ENCODE results near the gene MYL3.

Gene MYL3

GRCh38 chr3:46862369-46863025 is 747 bp downstream of the MYL3 start:
- TF ChIP-seq CTCF (IDR thresholded peaks at IDR 0.05; ENCODE audit: control insufficient read depth, insufficient read depth, low read depth, low read length, missing control alignments): no peak
- DNase-seq (ENCODE audit: low read depth): no peak
- H3K4me3 ChIP-seq (ENCODE audit: control insufficient read depth, low read depth, low read length): no peak overlapping the region

- no peak overlapping the region for H3K4me3 ChIP-seq (ENCODE audit: control insufficient read depth, low read depth, low read length)
- TF ChIP-seq CTCF (IDR thresholded peaks at IDR 0.05; ENCODE audit: control insufficient read depth, insufficient read depth, low read depth, low read length, missing control alignments): no peak
- no peak for DNase-seq (ENCODE audit: low read depth)
Measured at GRCh38 chr3:46861605-46862368, 1.5 kb downstream of the MYL3 start.

- no peak overlapping the region for H3K4me3 ChIP-seq (ENCODE audit: control insufficient read depth, low read depth, low read length)
- TF ChIP-seq CTCF (IDR thresholded peaks at IDR 0.05; ENCODE audit: control insufficient read depth, insufficient read depth, low read depth, low read length, missing control alignments): no peak
- no peak for DNase-seq (ENCODE audit: low read depth)
Measured at GRCh38 chr3:46860810-46861604, 2.2 kb downstream of the MYL3 start.

GRCh38 chr3:46860017-46860809 is 3.0 kb downstream of the MYL3 start:
- TF ChIP-seq CTCF (IDR thresholded peaks at IDR 0.05; ENCODE audit: control insufficient read depth, insufficient read depth, low read depth, low read length, missing control alignments): peak; percentile 52
- no peak for DNase-seq (ENCODE audit: low read depth)
- no peak overlapping the region for H3K4me3 ChIP-seq (ENCODE audit: control insufficient read depth, low read depth, low read length)

- no peak for TF ChIP-seq CTCF (IDR thresholded peaks at IDR 0.05; ENCODE audit: control insufficient read depth, insufficient read depth, low read depth, low read length, missing control alignments)
- DNase-seq (ENCODE audit: low read depth): no peak
- H3K4me3 ChIP-seq (ENCODE audit: control insufficient read depth, low read depth, low read length): no peak overlapping the region
Measured at GRCh38 chr3:46859001-46859710, 4.1 kb downstream of the MYL3 start.
